ENCODE data around the gene STXBP1. TPM values are rescaled to one million over a fixed set of nuclear protein-coding genes. Genes with fewer than 3 reads are reported as not detected.

Gene STXBP1
- total RNA-seq = 44.9 and 46.5 TPM in 2 replicates
- long read RNA-seq, transcript STXBP1-201 (19 exons, 3,765 nt) = major isoform, 5 of 13 reads
- long read RNA-seq, partial matches to known transcripts = 5 of 13 reads
- long read RNA-seq, other reads (novel, unspliced or antisense) = 1 of 13 reads

DNA sequence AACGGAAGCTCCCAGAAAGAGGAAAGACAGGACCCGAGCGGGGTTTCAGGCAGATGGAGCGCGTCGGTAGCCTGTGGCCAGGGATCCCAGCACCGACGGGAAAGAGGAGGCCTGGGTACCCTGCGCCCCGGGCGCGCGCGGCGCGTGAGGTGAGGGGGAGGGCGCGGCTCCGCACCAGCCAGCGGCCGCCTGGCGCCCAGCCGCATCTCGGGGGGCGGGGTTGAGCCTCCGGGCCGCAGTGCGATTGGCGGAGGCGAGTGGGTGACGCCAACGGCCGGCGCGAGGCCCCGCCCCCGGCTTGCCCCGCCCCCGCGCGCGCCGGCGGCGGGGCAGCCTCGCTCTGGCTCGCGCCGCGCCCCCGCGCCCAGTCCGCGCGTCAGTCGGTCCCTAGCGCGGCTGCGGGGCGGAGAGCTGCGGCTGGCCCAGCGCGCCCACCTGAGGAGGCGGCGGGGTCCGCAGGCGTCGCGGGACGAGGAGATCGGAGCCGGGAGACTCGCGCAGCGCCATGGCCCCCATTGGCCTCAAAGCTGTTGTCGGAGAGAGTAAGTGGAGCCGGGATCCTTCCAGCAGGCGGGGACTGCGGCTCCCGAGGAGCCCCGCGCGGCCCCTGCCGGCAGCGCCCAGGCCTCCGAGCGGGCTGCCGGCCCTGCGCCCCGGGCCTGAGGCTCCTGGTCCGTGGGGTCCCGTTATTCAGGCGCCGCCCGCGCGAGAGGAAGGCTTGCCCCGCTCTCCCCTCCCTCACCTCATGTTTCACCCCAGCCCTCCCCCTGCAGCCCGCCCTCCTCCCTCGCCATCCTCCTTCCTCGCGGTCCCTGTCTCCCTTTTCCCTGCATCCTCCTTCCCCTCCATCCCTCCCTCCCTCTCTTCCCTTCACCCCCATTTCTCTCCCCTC, at the start of gene STXBP1:
Gene STXBP1, plus strand, starts transcription at position 379 of the 892 bp plus-strand sequence. Its CDS starts 127 bp downstream, at position 506.
- peak; percentile 95 for DNase-seq (ENCODE audit: extremely low spot score, unreplicated experiment)
- Mint-ChIP-seq H3K27me3 (ENCODE audit: unreplicated experiment) (peaks cover 11% of the 10 kb centered on the region), H3K27ac (ENCODE audit: unreplicated experiment) (peak within 1 kb of the TSS; percentile 80)

DNA sequence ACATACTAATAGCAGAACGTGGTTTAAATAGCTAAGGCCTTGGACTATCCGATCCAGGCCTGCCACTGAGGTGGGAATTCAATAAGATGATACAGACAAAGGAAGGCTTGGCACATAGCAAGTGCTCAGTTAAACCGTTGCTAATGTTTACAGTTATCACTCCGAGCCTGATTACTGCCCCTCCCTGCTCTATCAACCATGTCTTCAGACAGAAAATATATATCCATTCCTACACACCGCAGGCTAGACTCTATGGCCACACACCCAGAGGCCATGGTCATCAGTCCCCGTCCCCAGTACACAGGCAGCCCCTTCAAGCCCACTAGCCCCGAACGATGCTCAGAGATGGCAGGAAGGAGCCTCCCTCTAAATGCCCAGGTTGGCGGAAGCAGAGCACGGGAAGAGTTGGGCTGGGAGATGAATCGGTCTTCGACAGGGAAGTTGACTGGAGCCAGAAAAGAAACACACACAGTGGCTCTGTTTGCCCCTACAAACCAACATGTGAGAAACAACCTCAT, 49.7 kb upstream of the STXBP1 start:
- Mint-ChIP-seq H3K27me3 (ENCODE audit: unreplicated experiment) (no peaks in the 10 kb centered on the region), H3K4me3 (ENCODE audit: unreplicated experiment) (peak overlapping the region; percentile 61), H3K36me3 (ENCODE audit: unreplicated experiment) (peaks cover 19% of the 10 kb centered on the region), H3K9me3 (ENCODE audit: unreplicated experiment) (no peaks in the 10 kb centered on the region), H3K4me1 (ENCODE audit: unreplicated experiment) (peaks cover 87% of the 10 kb centered on the region), H3K27ac (ENCODE audit: unreplicated experiment) (peak overlapping the region; percentile 98)
- TF ChIP-seq, protein P1, sequence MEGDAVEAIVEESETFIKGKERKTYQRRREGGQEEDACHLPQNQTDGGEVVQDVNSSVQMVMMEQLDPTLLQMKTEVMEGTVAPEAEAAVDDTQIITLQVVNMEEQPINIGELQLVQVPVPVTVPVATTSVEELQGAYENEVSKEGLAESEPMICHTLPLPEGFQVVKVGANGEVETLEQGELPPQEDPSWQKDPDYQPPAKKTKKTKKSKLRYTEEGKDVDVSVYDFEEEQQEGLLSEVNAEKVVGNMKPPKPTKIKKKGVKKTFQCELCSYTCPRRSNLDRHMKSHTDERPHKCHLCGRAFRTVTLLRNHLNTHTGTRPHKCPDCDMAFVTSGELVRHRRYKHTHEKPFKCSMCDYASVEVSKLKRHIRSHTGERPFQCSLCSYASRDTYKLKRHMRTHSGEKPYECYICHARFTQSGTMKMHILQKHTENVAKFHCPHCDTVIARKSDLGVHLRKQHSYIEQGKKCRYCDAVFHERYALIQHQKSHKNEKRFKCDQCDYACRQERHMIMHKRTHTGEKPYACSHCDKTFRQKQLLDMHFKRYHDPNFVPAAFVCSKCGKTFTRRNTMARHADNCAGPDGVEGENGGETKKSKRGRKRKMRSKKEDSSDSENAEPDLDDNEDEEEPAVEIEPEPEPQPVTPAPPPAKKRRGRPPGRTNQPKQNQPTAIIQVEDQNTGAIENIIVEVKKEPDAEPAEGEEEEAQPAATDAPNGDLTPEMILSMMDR (IDR thresholded peaks at IDR 0.05) = no peak
- DNase-seq (ENCODE audit: extremely low spot score, unreplicated experiment) = no peak

More for the DNA sequence above, at the start of gene STXBP1:
- TF ChIP-seq, protein P1 (IDR thresholded peaks at IDR 0.05) = peak; percentile 41
- peaks cover 27% of the 10 kb centered on the region for H3K4me1 Mint-ChIP-seq (ENCODE audit: unreplicated experiment)
- H3K4me3 Mint-ChIP-seq (ENCODE audit: unreplicated experiment) = peak within 1 kb of the TSS; percentile 92
- H3K9me3 Mint-ChIP-seq (ENCODE audit: unreplicated experiment) = no peaks in the 10 kb centered on the region
- no peaks in the 10 kb centered on the region for H3K36me3 Mint-ChIP-seq (ENCODE audit: unreplicated experiment)

DNA sequence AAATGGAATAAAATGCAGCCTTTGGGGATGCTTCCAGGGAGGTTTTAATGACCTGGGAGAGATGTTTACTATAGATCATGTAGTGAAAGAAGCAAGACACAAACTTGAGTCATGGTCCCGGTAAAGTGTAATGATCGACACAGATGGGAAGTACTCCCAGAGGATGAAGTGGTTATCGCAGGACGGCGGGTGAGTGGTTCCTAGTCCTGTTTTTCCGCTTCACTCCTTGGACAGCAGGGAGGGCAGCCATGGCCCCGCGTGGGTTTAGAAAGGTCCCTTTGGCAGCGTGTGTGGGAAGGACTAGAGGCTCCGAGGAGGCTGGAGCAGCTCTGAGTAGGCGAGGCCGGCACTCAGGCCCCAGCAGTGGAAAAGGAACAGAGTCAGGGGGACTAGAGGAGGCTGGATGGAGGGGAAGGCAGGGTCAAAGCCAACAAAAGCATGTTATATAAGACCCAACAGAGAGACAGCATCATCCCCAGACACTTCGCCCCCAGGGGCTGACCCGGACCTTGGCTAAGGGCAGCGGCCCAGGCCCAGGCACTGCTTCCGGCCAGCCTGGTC, 49.2 kb upstream of the STXBP1 start:
- DNase-seq (ENCODE audit: extremely low spot score, unreplicated experiment) = no peak
- no peaks in the 10 kb centered on the region for H3K27me3 Mint-ChIP-seq (ENCODE audit: unreplicated experiment)
- peak overlapping the region; percentile 98 for H3K27ac Mint-ChIP-seq (ENCODE audit: unreplicated experiment)
- H3K36me3 Mint-ChIP-seq (ENCODE audit: unreplicated experiment) = peaks cover 19% of the 10 kb centered on the region
- TF ChIP-seq, protein P1 (IDR thresholded peaks at IDR 0.05) = no peak
- H3K4me1 Mint-ChIP-seq (ENCODE audit: unreplicated experiment) = peaks cover 81% of the 10 kb centered on the region
- H3K4me3 Mint-ChIP-seq (ENCODE audit: unreplicated experiment) = peak overlapping the region; percentile 58
- H3K9me3 Mint-ChIP-seq (ENCODE audit: unreplicated experiment) = no peaks in the 10 kb centered on the region

DNA sequence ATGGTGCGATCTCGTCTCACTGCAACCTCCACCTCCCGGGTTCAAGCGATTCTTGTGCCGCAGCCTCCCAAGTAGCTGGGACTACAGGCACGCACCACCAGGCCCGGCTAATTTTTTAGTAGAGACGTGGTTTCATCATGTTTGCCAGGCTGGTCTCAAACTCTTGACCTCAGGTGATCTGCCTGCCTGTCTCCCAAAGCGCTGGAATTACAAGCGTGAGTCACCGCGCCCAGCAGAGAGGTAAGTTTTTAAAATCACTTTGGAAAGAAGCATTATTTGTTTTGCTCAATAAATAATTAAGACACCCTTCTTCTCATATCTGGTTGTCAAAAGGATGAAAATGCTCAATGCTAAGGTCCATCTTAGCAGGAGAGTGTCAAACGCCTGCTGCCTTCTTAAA, 48.5 kb upstream of the STXBP1 start:
- DNase-seq (ENCODE audit: extremely low spot score, unreplicated experiment) = no peak
- no peaks in the 10 kb centered on the region for H3K9me3 Mint-ChIP-seq (ENCODE audit: unreplicated experiment)
- H3K27ac Mint-ChIP-seq (ENCODE audit: unreplicated experiment) = peak overlapping the region; percentile 98
- peak overlapping the region; percentile 58 for H3K4me3 Mint-ChIP-seq (ENCODE audit: unreplicated experiment)
- TF ChIP-seq, protein P1 (IDR thresholded peaks at IDR 0.05) = no peak
- peaks cover 19% of the 10 kb centered on the region for H3K36me3 Mint-ChIP-seq (ENCODE audit: unreplicated experiment)
- H3K27me3 Mint-ChIP-seq (ENCODE audit: unreplicated experiment) = no peaks in the 10 kb centered on the region
- peaks cover 75% of the 10 kb centered on the region for H3K4me1 Mint-ChIP-seq (ENCODE audit: unreplicated experiment)

Measured in osteocyte (in vitro differentiated cells).